Memory B cell (primary cell): Measurements from ENCODE around the gene PSMD4.
"Not testable (repeated sequence)": the region's sequence is repeated elsewhere in the genome, so short reads cannot be mapped to it uniquely, and the experiment has no call there.

ENCODE experiments used
- ATAC-seq: fragments of 150-1000 bp; cut with Tn5 transposase; 2 replicates; pipeline ENCODE4 v1.10.0; 2021; ENCODE audit warnings: low read depth, mild to moderate bottlenecking, moderate library complexity
- DNase-seq, 2 donors: peaks; one replicate each; pipeline ENCODE4 v3.0.0; 2022; ENCODE audit warnings: low spot score in 2 of 2
- H3K27ac Mint-ChIP-seq: one replicate; pipeline ENCODE4 v1.8.0; 2022; ENCODE audit warnings: mild to moderate bottlenecking, moderate library complexity, mixed read lengths
- H3K27me3 Mint-ChIP-seq: one replicate; pipeline ENCODE4 v1.8.0; 2022; ENCODE audit warnings: mixed read lengths
- H3K36me3 Mint-ChIP-seq: one replicate; pipeline ENCODE4 v1.8.0; 2022; ENCODE audit warnings: mild to moderate bottlenecking, mixed read lengths
- H3K4me1 Mint-ChIP-seq: one replicate; pipeline ENCODE4 v1.8.0; 2022; ENCODE audit warnings: mixed read lengths
- H3K4me3 Mint-ChIP-seq: one replicate; pipeline ENCODE4 v1.8.0; 2022; ENCODE audit warnings: mild to moderate bottlenecking, moderate library complexity, mixed read lengths
- H3K9me3 Mint-ChIP-seq: one replicate; pipeline ENCODE4 v1.8.0; 2022; ENCODE audit warnings: mixed read lengths

The PSMD4 gene

GRCh38 chr1:151251656-151252470 lies 2.7 kb upstream of the PSMD4 start:
- Mint-ChIP-seq H3K27me3 (no peaks in the 10 kb centered on the region), H3K4me1 (peaks cover 15% of the 10 kb centered on the region), H3K36me3 (peaks cover 12% of the 10 kb centered on the region), H3K9me3 (no peaks in the 10 kb centered on the region), H3K27ac (no peak overlapping the region), H3K4me3 (no peak overlapping the region)
- DNase-seq: peak; percentile 25 to 61
- peak; percentile 60 for ATAC-seq

GRCh38 chr1:151255381-151255780 lies 847 bp downstream of the PSMD4 start:
- Mint-ChIP-seq H3K36me3 (peaks cover 2% of the 10 kb centered on the region), H3K27me3 (no peaks in the 10 kb centered on the region), H3K4me1 (peaks cover 23% of the 10 kb centered on the region), H3K9me3 (no peaks in the 10 kb centered on the region), H3K4me3 (peak overlapping the region; percentile 89), H3K27ac (peak overlapping the region; percentile 93)
- ATAC-seq (no peak), DNase-seq (no peak)

GRCh38 chr1:151259351-151259750 lies 4.8 kb downstream of the PSMD4 start:
- Mint-ChIP-seq H3K9me3 (no peaks in the 10 kb centered on the region), H3K27ac (no peak overlapping the region)

GRCh38 chr1:151265446-151266236 lies 11.1 kb downstream of the PSMD4 start:
- Mint-ChIP-seq H3K27ac (peak overlapping the region; percentile 65), H3K27me3 (no peaks in the 10 kb centered on the region), H3K4me1 (peaks cover 8% of the 10 kb centered on the region), H3K9me3 (no peaks in the 10 kb centered on the region), H3K36me3 (peaks cover 29% of the 10 kb centered on the region), H3K4me3 (no peak overlapping the region)
- ATAC-seq (no peak), DNase-seq (no peak)

More at GRCh38 chr1:151259351-151259750, 4.8 kb downstream of the PSMD4 start:
- DNase-seq: no peak
- peaks cover 7% of the 10 kb centered on the region for H3K36me3 Mint-ChIP-seq
- ATAC-seq: no peak
- no peaks in the 10 kb centered on the region for H3K27me3 Mint-ChIP-seq
- peaks cover 24% of the 10 kb centered on the region for H3K4me1 Mint-ChIP-seq
- H3K4me3 Mint-ChIP-seq: no peak overlapping the region

- no peak for DNase-seq
- Mint-ChIP-seq H3K4me3 (no peak overlapping the region), H3K36me3 (peaks cover 30% of the 10 kb centered on the region), H3K27me3 (no peaks in the 10 kb centered on the region), H3K9me3 (no peaks in the 10 kb centered on the region), H3K4me1 (peaks cover 8% of the 10 kb centered on the region), H3K27ac (no peak overlapping the region)
- ATAC-seq: no peak
Measured at GRCh38 chr1:151266315-151266714, 11.8 kb downstream of the PSMD4 start.

GRCh38 chr1:151266821-151267220 lies 12.3 kb downstream of the PSMD4 start:
- DNase-seq (no peak), ATAC-seq (no peak)
- Mint-ChIP-seq H3K36me3 (peaks cover 32% of the 10 kb centered on the region), H3K27me3 (no peaks in the 10 kb centered on the region), H3K4me1 (peaks cover 8% of the 10 kb centered on the region), H3K27ac (no peak overlapping the region), H3K4me3 (no peak overlapping the region), H3K9me3 (no peaks in the 10 kb centered on the region)

- H3K36me3 Mint-ChIP-seq: peaks cover 36% of the 10 kb centered on the region
Measured at GRCh38 chr1:151267760-151268159, 13.2 kb downstream of the PSMD4 start.

GRCh38 chr1:151273924-151274466 lies 19.5 kb downstream of the PSMD4 start:
- no peak overlapping the region for H3K4me3 Mint-ChIP-seq
- ATAC-seq (no peak), DNase-seq (no peak)
- peaks cover 18% of the 10 kb centered on the region for H3K4me1 Mint-ChIP-seq
- H3K27me3 Mint-ChIP-seq: no peaks in the 10 kb centered on the region
- peaks cover 12% of the 10 kb centered on the region for H3K36me3 Mint-ChIP-seq
- H3K27ac Mint-ChIP-seq: no peak overlapping the region
- peaks cover 1% of the 10 kb centered on the region for H3K9me3 Mint-ChIP-seq

More at GRCh38 chr1:151267760-151268159, 13.2 kb downstream of the PSMD4 start:
- peaks cover 8% of the 10 kb centered on the region for H3K4me1 Mint-ChIP-seq
- DNase-seq: no peak
- ATAC-seq: no peak
- no peaks in the 10 kb centered on the region for H3K27me3 Mint-ChIP-seq
- H3K4me3 Mint-ChIP-seq: no peak overlapping the region
- no peak overlapping the region for H3K27ac Mint-ChIP-seq
- no peaks in the 10 kb centered on the region for H3K9me3 Mint-ChIP-seq

GRCh38 chr1:151275341-151275740 lies 20.8 kb downstream of the PSMD4 start:
- DNase-seq, H3K36me3 Mint-ChIP-seq, H3K4me3 Mint-ChIP-seq, H3K27ac Mint-ChIP-seq, H3K27me3 Mint-ChIP-seq, H3K9me3 Mint-ChIP-seq, ATAC-seq: not testable (repeated sequence)
- H3K4me1 Mint-ChIP-seq: peaks cover 20% of the 10 kb centered on the region

- H3K4me3 Mint-ChIP-seq: peak overlapping the region; percentile 53
- H3K36me3 Mint-ChIP-seq: peaks cover 4% of the 10 kb centered on the region
- peak; percentile 8 for ATAC-seq
- DNase-seq: peak in 1 of 2 donors; percentile 32
- H3K27ac Mint-ChIP-seq: peak overlapping the region; percentile 78
- peaks cover 20% of the 10 kb centered on the region for H3K4me1 Mint-ChIP-seq
- peaks cover 1% of the 10 kb centered on the region for H3K9me3 Mint-ChIP-seq
- H3K27me3 Mint-ChIP-seq: no peaks in the 10 kb centered on the region
Measured at GRCh38 chr1:151277249-151277648, 22.7 kb downstream of the PSMD4 start.

GRCh38 chr1:151281225-151281968 lies 26.9 kb downstream of the PSMD4 start:
- peaks cover 1% of the 10 kb centered on the region for H3K9me3 Mint-ChIP-seq
- peak overlapping the region; percentile 93 for H3K4me3 Mint-ChIP-seq

GRCh38 chr1:151281969-151282882 lies 27.7 kb downstream of the PSMD4 start, which contains the start of gene ZNF687:
Gene ZNF687, plus strand, starts transcription at chr1:151282299. Its CDS starts 3,993 bp downstream, at chr1:151286292.
- peak within 1 kb of the TSS; percentile 95 for H3K27ac Mint-ChIP-seq
- H3K36me3 Mint-ChIP-seq: peaks cover 3% of the 10 kb centered on the region
- no peaks in the 10 kb centered on the region for H3K27me3 Mint-ChIP-seq
- H3K4me3 Mint-ChIP-seq: peak within 1 kb of the TSS; percentile 93
- DNase-seq (peak; percentile 95 to 96), ATAC-seq (peak; percentile 81)
- peaks cover 34% of the 10 kb centered on the region for H3K4me1 Mint-ChIP-seq
- no peaks in the 10 kb centered on the region for H3K9me3 Mint-ChIP-seq

More at GRCh38 chr1:151281225-151281968, 26.9 kb downstream of the PSMD4 start:
- DNase-seq (peak; percentile 90 to 91), ATAC-seq (peak; percentile 24)
- Mint-ChIP-seq H3K27ac (peak overlapping the region; percentile 95), H3K27me3 (no peaks in the 10 kb centered on the region), H3K4me1 (peaks cover 40% of the 10 kb centered on the region), H3K36me3 (peaks cover 3% of the 10 kb centered on the region)
